NCI-H69 (cell line): ENCODE data around the gene LCN2.

Experiments
- DNase-seq: peaks from one replicate; lab custom pipeline; 2025; lab: John Stamatoyannopoulos, UW

LCN2 gene

DNA sequence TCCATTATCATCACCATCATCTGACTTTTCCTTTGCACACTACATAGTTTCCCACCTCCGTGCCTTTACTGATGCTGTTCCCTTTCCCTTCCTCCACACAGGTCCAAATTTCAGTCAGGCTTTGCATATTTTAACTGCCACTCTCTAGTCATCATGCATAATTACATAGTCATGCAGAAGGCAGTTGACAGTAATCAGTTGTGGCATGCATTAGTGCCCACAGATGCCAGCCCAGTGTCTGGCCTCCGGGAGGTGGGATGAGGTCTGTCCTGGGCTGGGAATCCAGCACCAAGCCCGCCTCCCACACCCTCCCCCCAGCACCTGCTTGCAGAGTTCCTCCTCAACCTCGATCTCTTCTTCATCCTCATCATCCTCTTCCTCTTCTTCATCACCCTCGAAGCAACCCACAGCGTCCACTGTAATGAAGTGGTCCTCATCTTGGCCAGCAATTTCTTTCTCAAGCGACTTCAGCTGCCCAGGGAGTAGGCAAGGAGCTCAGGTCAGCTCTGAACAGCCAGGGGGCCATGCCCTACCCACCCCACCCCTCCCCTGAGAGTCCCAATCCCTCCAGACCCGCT, 19.6 kb downstream of the LCN2 start:
- no peak for DNase-seq

DNA sequence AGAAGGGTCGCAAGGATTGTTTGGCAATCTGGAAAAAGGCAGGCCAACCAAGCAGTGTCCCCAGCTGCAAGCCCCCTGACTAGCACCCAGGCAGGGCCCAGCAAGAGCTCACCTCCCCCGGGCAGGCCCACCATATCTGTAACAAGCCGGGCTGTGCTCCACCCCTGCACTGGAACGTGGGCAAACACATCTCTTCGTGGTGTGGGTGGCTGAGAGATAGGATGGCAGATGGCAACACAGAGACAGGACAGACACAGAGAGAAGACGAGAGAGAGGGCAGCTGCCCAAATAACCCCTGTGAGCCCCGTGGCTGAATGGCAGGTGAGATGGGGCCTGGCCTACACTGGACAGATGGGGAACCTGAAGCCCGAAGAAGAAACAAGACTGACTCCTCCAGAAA, 20.2 kb downstream of the LCN2 start:
- no peak for DNase-seq

DNA sequence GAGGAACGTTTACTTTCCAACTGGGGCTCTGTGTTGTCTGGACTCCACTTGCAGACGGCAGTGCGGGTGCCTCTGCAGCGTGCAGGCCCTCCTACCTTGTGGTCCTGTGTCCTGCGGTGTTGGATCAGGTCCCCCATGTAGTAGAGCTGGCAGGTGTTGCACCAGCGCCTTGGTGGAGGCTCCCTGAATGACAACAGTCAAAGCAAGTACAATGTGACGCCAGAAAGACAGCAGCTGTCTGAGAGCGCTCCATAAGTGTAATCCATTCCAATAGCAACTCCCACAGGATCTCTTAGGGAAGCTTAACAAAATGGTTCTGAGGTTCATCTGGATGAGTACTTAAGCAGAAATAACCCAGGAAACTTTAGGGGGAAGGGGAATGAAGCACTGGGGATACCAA, 20.7 kb downstream of the LCN2 start:
- DNase-seq: no peak

DNA sequence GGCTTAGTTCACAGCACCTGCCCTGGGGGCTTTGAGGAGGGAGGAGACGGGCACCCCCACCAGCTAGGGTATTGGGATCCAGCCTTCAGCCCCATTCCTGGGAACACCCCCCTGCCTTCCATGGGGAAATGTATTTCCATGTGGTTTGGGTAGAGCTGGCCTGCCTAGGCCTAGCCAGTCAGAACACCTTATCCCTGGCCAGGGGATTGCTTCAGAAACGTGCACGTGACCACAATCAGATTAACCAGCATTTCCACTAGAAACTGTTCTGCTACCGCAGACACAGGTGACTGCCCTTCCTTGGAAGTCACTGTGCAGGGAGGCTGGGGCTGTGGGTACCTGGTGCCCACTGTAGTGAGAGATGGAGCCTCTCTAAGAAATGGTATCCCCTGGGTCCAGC, 24.8 kb downstream of the LCN2 start:
- no peak for DNase-seq

DNA sequence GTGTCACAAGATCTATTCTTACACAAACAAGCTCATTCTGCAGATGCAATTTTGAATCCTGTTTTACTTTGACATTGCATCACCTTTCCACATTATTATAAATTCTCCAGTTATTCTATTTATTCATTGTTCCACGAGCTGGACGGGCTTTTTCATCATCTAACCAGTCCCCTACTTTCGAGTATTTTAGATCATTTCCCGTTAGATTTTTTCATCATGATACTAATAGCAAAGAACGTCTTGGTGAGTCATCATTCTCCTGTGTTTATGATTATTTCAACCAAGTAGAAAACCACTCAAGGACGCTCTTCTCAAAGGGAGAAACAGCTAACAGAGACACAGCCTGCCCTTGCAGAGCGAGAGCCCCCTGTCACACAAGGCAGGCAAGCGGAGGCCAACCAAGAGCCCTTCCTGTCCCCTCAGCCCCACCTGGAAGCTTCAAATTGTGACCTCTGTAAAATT, 25.9 kb downstream of the LCN2 start:
- no peak for DNase-seq

DNA sequence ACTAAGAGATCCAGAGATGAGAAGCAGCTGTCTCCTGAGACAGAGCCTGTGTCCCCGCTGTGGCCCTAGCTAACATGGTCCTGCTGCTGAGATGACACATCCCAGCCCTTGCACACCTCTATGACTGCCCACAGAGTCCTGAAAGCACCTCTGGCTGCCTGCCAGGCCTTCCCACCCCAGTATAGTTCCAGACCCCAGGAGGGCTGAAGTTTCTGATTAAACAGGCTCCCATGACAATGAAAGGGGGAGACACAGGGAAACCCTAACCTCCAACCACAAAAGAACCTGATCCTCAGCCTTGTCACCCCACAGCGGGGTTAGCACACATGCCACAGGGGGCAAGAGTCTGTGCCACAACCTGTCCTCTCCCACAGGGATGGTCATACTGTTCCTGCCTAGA, 26.5 kb downstream of the LCN2 start:
- peak; percentile 33 for DNase-seq

DNA sequence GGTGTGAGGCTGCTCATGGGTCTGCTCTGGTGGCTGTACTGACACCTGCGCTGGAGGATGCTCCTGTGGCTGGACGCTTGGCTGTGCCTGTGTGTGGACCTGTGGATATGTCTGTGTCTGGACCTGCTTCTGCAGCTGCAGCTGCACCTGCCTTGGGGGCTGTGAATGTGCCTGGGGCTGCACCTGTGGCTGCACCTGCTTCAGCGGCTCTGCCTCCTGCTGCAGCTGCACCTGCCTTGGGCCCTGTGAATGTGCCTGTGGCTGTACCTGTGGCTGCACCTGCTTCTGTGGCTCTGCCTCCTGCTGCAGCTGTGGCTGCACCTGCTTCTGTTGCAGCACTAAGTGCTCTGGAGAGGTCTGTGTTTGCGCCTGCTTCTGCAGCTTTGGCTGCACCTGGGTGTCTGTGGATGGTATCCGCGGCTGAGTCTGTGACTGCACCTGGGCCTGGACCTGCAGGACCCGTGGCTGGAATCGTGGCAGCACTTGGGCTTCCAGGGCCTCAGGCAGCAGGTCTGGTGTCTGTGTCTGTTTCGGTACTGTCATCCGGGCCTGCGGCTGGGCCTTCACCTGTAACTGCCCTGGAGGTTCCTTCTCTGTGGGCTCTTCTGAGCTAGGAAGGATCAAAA, 29.7 kb downstream of the LCN2 start:
- DNase-seq: no peak

DNA sequence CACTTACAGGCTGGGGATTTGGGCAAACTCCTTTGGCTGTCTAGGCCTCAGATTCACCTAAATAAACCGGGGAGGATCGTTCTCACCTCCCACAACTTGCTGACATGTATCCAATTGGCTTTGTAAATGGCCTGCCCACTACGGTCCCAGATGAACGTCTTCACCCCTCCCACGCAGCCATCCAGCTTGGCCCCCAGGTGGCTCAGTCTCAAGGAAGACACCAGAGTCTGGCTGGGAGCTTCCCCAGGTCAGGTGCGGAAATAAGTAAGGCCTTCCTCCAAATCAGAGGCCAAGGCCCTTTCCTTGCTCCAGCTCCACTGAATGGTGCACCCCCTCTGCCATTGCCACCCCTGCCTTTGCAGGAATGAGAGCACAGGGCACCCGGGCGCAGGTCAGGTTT, 30.7 kb downstream of the LCN2 start:
- DNase-seq: no peak

DNA sequence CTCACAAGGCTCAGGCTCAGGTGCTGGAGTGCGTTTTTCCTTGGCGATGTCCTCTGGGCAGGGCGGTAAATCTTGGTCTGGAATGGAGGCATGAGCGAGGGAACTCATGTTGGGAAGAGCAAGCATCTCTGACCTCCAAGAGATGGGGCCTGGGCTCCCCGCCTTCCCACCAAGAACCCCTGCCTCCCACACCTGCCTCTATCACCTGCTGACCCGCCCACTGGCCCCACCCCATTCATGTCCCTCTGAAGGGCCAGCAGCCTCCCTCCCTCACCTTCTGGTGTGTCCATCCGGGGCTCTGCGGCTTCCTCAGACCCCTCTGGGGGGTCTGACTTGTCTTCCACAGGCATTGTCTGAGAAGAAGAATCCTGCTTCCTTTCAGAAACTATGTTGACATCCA, 31.2 kb downstream of the LCN2 start:
- DNase-seq: no peak

DNA sequence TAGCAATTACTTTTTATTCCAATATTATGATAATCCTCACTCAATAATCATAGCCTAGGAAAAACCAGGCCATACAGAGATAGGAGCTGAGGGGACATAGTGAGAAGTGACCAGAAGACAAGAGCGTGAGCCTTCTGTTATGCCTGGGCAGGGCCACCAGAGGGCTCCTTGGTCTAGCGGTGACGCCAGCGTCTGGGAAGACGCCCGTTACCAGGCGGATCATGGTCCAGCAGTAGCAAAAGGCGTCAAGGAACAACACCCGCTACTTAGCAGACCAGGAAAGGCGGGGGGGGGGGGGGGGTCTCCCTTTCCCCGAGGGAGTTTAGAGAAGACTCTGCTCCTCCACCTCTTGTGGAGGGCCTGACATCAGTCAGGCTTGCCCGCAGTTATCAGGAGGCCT, 32.2 kb downstream of the LCN2 start:
- peak; percentile 30 for DNase-seq

DNA sequence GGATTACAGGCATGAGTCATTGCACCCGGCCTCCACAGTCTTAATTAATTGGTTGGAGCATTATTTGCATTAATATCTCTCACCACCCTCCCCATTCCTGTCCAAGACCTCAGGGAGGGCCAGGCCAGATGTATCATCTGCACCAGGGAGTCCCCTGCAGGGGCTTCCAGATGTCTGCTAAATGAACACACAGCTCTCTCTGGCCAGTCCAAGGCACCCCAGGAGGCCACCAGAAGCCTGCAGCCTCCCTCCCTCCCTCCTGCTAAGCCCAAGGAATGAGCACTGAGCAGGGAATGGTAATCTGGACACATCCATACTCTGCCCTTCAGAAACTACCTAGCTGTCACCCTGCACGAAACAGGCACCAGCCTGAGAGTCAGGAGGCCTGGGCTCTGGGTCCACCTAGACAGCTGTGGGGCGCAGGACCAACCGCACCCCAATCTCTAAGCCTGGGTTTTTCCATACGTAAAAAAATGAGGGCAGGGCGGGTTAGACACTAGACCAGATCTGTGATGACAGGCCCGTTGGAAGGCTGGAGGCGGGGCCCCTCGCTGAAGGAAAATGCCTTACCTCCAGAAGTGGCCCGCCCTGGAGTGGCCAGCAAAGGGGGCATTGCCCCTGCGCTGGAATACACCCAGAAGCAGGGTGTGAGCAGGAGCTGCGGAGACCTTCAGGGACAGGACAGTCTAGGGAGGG, 33.8 kb downstream of the LCN2 start:
- peak; percentile 26 for DNase-seq

DNA sequence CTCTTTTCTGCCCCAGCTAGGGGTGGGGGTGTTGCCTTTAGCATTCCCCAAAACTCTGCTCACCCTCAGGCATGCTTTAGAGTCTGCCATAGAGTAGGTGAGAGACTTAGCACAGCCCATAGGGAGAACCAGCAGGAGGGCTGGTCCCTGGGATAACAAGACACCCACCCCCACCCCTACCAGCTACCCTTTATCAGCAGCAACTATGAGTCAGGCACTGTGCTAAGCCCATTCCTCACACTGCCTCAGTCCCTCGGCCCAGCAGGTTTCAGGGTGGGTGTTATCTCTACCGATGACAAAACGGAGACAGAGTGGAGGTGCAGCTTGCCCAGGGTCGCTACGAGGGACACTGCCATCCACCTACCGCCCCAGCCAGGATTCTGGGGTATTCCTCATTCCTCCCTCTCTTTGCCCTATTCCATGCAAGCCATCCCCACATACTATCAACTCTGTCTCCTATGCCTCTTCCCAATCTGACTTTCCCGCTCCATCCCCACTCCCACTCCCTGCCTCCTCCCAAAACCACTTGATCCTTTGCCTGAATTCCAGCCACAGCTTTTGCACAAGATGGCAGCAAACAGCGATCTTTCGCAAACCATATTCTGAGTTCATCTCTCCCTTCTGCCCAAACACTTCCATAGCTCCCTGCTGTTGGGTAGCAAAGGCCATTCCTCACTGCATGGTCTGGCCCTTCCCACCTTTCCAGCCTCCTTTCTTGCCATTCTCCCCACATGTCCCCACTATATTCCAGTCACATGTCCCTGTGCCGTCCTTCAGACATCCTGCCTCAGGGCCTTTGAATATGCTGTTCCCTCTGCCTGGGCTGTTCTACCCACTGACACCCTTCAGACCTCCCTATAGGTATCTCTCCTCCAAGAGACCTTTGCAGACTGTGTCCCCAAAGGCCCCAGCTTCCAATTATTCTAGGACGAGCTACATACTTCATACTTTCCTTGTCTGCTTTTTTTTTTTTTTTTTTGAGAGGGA, 37.0 kb downstream of the LCN2 start:
- DNase-seq: no peak

DNA sequence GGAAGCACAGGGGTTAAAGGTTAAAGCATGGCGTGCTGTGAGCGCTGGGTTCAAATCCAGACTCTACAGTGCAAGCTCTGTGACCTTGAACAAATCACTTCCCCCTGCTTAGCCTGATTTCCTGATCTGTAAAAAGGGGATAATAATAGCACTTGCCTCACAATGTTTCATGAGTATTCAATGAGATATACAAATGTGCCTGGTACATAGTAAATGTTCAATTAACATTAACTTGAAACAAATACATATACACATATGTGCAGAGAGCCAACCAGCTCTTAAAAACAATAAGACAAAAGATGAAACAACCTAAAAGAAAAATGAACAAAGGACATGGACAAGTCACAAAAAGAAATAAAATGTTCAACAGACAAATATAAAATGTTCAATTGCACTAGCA, 38.1 kb downstream of the LCN2 start:
- DNase-seq: no peak

DNA sequence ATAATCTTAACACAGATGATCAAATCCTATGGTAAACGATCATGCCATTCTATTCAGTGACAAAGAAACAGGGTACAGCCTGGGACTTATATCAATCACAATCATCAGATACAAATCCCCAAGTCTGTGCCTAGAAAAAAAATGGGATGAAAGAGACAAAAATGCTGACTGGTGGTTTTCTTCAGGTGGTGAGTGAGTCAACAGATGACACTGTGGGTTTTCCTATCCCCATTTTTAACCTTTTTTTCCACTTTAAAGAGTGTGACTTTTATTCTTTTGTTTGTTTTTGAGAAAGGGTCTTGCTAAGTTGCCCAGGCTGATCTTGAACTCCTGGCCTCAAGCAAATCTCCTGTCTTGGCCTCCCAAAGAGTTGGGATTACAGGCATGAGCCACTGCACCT, 39.0 kb downstream of the LCN2 start:
- no peak for DNase-seq

DNA sequence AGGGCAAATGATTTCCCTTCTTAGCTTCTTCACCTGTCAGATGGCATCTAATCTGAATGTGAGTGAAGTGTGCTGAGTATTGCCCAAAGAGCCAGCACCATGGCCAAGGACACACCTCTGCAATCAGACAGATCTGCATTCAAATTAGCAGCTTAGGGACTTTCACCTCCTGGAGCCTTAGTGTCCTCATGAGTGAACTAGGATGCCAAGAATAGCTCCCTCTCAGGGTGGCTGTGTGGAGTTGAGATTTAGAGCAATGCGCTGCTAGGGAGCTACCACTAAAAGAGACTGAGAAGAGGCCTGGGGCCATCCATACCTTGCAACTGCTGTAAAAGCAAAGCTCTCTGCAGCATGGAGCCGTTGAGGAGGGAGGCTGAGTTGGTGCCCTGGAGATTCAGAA, 40.8 kb downstream of the LCN2 start:
- no peak for DNase-seq

DNA sequence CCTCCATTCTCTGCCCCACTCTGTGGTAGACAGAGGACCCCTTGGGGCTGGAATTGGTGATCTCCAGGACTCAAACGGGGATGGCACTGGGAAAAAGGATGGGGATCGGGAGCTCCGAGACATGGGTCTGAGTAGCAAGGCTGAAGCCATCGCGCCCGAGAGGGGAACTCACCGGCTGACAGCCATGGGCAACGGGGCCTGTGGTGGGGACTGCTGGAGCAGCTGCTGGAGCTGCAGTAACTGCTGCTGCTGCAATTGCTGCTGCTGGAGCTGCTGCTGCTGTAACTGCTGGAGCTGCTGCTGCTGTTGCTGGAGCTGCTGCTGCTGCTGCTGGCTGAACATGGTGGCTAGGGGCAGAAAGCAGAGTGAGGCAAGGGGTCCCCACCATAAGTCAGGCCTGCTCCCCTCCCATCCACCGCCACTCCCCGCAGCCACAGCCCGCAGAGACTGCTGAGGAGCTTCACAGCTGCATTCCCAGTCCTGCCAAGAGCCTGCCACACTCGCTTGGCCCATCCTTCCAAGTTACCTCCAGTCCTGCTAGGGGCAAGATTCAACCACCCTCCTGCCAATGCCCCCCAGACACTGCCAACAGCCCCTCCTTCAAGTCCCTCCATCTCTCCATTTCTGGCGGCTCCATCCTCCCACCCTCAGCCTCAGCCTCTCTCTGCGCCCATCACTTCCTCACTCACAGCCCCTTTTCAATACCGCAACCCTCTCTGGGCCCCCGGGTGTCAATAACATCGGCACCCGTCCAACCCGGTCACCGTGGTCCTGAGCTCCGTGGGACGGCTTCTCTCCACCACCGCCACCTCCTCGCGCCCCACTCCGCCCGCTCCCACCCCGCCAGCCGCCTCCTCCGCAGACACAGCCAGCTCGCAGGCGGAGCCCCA, 41.5 kb downstream of the LCN2 start:
- no peak for DNase-seq

DNA sequence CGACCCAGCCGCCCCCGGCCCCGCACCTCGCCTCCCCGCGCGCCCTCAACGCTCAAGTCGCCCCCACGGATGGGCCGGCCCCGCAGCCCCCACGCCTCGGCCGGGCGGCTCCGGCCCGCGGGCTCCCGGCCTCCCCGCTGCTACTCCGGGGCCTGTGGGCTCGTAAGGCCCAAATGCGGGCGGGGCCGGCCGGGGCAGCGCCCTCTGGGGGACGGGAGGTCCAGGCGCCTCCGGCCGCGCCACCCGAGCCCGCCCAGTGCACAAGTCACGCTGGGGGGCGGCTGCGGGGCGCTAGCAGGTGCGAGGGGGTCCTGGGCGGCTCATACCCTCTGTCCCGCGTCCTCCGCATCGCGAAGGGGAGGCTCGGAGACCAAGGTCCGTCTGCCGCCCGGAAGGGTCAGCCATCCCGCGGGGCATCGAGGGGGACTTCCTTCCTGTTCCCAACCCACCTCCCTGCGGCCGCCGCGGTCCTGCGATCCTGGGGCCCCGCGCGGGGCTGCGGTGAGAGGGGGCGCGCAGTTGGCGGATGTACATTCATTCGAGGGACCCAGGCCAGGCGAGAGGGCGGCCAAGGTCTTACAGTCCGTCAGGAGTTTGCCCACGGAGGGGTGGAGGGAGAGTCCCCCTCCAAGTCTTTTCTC, 42.3 kb downstream of the LCN2 start, which contains the start of gene CIZ1:
CIZ1 (minus strand) TSS at position 167 of the 641 bp plus-strand sequence. CDS start 715 bp downstream, outside the sequence.
- DNase-seq: peak; percentile 91

DNA sequence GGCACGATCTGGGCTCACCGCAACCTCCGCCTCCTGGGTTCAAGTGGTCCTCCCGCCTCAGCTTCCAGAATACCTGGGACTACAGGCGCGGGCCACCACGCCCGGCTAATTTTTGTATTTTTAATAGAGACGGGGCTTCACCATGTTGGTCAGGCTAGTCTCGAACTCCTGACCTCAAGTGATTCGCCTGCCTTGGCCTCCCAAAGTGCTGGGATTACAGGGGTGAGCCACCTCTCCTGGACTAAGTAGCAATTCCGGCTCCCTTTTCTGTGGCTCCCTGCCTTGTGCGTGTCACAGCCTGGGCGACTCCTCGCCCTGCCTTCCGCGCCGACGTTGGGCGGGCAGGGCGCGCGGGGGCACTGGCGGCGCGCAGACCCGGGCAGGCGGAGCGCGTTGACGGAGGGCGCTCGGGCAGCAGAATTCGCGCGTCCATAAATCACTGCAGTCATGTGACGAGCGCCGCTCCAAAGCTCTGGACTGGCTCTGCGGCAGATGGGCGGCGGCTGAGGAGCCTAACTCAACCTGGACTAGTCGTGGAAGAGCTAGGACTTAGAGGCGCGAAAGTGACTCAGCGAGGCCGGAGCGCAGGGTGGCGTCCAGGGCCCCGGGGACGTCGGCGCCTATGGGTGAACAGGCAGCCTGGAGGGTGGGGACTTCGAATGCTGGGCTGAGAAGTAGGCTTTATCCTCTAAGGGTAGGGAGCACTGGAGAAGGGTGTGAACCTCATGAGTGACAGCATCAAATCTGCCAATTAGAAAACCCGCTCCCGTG, 43.5 kb downstream of the LCN2 start:
- DNase-seq: peak; percentile 98

DNA sequence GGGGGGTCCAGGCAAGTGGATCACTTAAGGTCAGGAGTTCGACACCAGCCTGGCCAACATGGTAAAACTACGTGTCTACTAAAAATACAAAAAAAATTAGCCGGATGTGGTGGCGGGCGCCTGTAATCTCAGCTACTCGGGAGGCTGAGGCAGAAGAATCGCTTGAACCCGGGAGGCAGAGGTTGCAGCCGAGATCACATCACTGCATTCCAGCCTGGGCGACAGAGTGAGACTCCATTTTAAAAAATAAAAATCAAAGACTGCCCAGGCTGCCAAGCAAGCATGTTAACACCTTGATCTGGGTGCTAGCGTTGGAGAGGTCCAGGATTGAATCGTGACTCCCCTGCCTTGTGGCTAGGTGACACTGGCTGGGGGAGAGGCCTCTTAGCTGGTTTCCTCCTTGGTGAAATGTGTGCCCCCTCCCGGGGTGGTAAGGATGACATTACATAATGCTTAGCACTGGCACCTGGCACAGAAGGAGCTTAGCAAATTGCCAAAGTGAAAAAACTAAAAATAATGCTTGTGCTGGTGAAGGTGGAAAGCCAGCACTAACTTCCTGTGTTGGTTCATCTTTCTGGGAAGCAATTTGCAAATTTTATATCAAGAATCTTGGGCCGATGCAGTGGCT, 44.3 kb downstream of the LCN2 start:
- DNase-seq: no peak
